Measurements from ENCODE around the gene CDH22.

DNA sequence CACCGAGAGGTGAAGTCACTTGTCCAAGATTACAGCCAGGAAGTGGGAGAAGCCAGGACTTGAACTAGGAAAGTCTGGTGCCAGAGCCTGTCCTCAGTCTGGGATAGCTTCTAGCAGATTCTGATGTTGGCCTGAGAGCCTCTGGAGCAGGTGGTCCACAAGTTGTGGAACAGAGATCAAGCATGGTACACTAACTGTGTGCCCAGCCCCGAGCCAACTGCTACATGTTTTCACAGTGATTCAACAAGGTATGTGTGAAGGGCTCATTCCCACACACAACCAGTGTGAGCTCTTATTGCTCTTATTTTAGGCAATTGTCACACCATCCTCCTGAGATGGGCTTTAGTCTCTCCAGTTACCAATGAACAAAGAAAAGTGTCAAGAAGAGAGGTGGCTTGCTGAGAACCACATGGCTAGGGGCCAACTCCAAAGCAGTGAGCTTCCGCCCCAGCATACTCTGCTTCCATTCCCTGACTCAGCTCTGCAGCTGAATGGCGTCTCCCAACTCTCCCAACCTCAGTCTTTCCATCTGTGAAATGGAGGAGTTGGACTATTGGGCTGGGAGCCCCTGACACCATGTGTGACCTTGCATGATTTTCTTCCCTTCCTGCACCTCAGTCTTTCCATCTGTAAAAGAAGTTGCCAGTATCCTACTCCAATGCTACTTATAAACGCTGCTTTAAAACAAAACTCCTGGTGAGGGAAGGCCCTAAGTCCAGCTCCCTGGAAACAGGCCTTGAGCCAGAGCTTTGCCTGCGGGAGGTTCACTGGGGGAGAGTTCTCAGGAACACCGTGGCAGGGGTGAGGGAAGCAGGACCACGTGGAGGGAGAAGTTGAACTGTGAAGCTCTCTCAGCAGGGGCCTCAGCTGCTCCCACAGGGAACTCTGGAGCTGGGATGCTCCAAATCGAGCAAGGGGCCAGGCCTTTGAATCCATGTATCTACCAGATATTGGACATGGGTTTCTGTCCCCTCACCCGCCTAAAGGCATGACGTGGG, 40.9 kb downstream of the CDH22 start:
- no peak for TF ChIP-seq CTBP1 (IDR thresholded peaks at IDR 0.05; ENCODE audit: borderline replicate concordance)
- no peak for TF ChIP-seq FOXA1 (IDR thresholded peaks at IDR 0.05)
- no peak for TF ChIP-seq SP1 (IDR thresholded peaks at IDR 0.05)
- no peak for TF ChIP-seq BHLHE40 (IDR thresholded peaks at IDR 0.05; ENCODE audit: borderline replicate concordance)
- TF ChIP-seq, protein P1, sequence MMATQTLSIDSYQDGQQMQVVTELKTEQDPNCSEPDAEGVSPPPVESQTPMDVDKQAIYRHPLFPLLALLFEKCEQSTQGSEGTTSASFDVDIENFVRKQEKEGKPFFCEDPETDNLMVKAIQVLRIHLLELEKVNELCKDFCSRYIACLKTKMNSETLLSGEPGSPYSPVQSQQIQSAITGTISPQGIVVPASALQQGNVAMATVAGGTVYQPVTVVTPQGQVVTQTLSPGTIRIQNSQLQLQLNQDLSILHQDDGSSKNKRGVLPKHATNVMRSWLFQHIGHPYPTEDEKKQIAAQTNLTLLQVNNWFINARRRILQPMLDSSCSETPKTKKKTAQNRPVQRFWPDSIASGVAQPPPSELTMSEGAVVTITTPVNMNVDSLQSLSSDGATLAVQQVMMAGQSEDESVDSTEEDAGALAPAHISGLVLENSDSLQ (IDR thresholded peaks at IDR 0.05): no peak
